Activated T-cell treated with anti-CD3 and anti-CD28 coated beads for 24 hours (primary cell): Measurements from ENCODE around the gene CFAP65.

Source experiments
- DNase-seq: peaks from one replicate; pipeline ENCODE4 v3.0.0-alpha.2; 2020; ENCODE audit warnings: low read depth

CFAP65 gene

GRCh38 chr2:219009294-219009693, 32.0 kb downstream of the CFAP65 start:
- DNase-seq: no peak

DNA sequence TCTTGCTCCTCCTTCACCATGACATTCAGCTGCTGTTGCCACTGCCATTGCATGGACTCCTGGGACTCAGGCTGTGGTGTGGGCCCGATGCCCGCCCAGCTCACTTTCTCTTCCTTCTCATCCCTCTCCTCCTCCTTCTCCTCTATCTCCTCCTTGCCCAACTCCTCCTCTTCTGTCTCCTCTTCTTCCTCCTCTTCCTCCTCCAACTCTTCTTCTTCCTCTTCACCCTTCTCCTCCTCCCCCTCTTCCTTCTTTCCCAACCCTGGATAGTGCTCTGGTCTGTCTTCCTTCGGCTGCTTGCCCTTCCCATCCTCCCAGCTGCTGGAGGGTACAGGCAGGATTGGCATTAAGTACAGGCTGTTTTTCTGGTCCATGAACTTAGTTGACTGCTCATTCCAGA, 37.3 kb downstream of the CFAP65 start:
- no peak for DNase-seq

GRCh38 chr2:219003267-219003634, 38.1 kb downstream of the CFAP65 start:
- DNase-seq: no peak

DNA sequence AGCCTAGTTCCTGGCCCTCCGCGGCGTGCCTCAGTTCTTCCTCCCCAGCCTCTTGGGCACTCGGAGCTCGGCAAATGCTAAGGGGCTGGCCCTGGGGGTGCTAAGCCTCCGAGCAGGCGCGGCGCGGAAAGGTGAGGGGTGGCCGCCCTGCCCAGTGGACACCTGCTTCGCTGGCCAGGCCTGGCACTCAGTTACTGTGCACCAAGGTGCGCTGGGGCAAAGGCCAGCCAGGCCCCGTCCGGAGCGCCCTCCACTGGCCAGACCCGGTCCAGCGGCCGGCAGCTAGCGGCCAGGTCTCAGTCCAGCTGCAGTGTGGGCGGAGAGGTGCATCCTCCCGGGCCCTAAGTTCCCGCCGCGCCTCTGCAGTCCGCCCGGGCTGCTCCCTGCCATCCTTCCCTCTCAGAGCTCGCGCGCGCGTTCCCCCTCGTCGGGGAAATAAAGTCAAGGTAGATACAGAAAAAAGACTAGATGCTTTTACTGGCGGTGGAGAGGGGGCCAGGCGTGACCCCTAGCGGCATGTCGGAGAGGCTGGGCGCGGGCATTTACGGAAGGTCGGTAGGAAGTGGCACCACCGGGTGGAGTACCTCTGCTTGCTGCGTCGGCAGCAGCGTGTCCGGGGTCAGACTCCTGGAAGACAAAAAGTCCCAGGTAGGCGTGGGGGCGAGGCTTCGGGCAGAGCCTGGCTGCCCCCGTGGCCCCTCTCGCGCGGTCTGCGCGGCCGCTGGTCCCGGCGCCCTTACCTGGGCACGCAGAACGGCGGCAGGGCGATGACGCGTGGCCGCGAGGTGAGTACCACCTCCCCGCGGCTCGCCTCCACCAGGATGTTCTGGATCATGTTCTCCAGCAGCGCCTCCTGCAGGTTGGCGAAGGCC, 38.7 kb downstream of the CFAP65 start:
- DNase-seq: peak; percentile 29

DNA sequence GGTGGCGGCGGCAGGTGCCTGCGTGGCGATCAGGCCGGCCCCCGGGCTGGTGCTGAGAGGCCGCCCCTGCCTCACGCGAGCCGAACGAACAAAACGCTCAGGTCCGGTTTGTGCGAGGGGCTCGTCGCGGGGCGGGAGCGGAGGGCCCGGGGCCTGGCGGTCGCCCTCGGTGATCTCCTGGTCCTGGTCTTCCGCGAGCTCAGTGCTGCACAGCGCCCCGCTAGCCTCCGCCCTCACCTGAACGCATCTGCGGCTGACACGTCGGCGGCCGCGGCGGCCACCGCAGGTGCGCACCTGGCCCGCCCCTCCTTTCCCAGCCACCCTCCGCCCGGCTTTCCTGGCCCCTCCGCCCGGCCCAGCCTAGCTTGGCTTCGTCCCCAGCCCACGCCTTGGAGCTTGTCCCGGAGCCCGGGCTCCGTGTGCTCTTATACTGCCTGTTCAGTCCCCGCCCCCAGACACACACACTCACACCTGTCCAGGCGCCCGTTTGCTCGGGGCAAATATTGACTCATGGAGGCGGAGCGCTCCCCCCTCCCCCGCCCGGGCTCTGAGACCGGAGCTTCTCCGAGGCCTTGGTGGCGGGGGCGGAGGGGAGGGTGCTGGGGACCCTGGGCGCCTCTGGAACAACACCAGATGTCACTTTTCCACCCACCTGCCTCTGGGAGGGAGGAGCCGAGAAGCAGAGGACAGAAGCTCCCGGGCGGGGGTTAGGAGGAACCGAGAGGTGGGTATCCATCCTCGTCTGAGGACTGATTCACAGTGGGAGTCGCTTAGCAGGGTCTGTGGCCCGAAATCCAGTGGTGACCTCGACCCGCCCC, 39.5 kb downstream of the CFAP65 start:
- DNase-seq: no peak

GRCh38 chr2:219001100-219001576, 40.2 kb downstream of the CFAP65 start:
- no peak for DNase-seq

DNA sequence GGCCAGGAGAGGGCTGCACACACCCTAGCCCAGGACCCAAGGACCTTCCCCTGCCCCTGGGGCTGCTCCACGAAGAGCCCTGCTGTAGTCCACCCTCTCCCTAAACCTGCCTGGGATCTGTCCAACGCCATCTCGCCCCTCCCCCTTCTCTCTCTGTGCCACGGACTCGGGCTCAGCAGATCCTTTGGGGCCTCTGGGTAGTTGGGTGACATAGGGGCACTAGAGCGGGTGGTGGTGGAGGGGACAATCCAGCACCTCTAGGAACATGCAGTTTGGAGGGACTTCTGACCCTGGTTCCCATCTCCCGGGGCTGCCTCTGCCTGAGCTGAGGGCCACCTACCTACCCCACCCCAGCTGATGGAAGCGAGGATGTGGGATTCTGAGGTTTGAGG, 40.8 kb downstream of the CFAP65 start:
- no peak for DNase-seq

GRCh38 chr2:218999881-219000568, 41.3 kb downstream of the CFAP65 start:
- no peak for DNase-seq

- no peak for DNase-seq
These were observed 42.1 kb downstream of the CFAP65 start for GRCh38 chr2:218999021-218999880.

- no peak for DNase-seq
These were observed 42.8 kb downstream of the CFAP65 start for GRCh38 chr2:218998414-218999002.

DNA sequence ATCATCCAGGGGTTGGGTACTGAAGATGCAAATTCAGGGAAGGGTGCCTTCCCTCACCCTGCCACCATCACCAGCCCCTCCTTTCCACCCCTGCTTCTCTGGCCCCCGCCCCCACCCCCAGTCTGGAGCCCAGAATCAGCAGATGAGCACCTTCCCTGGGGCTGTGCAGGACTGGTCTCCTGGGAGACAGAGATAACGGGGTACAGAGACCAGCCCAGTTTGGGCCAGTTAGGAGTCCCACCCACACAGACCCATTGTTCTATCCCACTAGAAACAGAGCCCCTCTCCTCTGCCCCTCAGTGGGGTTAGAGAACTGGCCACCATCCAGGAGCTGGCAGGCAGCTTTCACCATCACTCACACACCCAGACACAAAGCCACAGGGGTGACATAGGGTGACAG, 43.6 kb downstream of the CFAP65 start:
- no peak for DNase-seq

DNA sequence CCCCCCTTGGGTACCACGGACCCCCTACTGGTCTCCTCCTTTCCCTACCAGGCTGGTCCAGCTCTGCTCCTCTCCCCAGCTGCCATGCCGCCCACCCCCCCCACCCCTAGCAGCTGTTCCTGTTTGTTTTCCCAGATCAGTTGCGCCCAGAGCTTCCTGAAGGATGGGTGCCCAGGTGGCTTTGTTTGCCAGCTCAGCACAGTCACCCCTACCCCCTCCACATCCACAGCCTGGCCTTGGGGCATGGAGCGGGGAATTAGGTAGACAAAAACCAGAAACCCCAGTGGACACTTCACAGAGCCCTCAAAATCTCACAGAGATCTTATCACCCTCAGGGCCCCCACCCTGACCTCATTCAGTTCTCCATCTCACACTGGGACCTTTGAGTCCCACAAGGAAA, 44.4 kb downstream of the CFAP65 start:
- no peak for DNase-seq

- peak; percentile 75 for DNase-seq
These were observed 45.2 kb downstream of the CFAP65 start for GRCh38 chr2:218995972-218996711.

DNA sequence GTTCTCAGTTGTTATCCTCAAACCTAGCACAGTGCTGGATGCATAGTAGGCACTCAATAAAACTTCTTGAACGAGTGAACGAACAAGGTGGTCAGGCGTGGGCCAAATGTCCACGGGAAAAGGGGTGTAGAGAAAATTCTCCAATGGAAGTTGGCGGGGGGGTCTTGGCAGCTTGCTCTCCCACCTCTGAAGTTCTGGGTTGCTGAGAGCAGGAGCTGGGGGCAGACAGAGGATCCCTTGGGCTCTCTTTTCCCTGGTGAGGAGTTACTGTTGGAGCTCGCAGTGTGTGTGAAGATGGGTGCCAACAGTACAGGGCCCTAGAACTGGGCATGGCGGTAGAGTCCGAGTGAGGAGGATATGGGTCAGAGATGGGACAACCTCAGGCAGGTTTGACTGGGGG, 45.8 kb downstream of the CFAP65 start:
- DNase-seq: no peak

- DNase-seq: no peak
These were observed 47.7 kb downstream of the CFAP65 start, which contains the start of gene CRYBA2 for GRCh38 chr2:218993345-218994315. Gene CRYBA2, minus strand, starts transcription at chr2:218993422. Its CDS starts 246 bp downstream, at chr2:218993176.

GRCh38 chr2:218992703-218993344, 48.5 kb downstream of the CFAP65 start:
- no peak for DNase-seq

- no peak for DNase-seq
These were observed 49.1 kb downstream of the CFAP65 start for GRCh38 chr2:218992196-218992595.

- no peak for DNase-seq
These were observed 49.6 kb downstream of the CFAP65 start for GRCh38 chr2:218991674-218992168.
